Esophagus squamous epithelium (tissue), 4 donors: ENCODE measurements around the gene MOB3B.

Experiments
- CTCF ChIP-seq, 6 experiments: fragments of 450-650 bp in 4 of 6; fragments of 200-600 bp in 2 of 6; sonication (generic) in 2 of 6; IDR thresholded peaks; one replicate each; pipeline ENCODE4 v1.5.1; 2016 to 2019; ENCODE audit warnings: antibody characterized with exemption in 6 of 6, mild to moderate bottlenecking in 4 of 6, moderate library complexity in 4 of 6
- POLR2A ChIP-seq, 4 donors: fragments of 450-650 bp; IDR thresholded peaks; one replicate each; pipeline ENCODE4 v1.6.1; 2017; ENCODE audit warnings: antibody characterized with exemption in 4 of 4, mild to moderate bottlenecking in 4 of 4, moderate library complexity in 3 of 4

GRCh38 chr9:27426511-27427271 lies 102.9 kb downstream of the MOB3B start:
- TF ChIP-seq CTCF (IDR thresholded peaks at IDR 0.05), result no peak
- no peak for TF ChIP-seq POLR2A (IDR thresholded peaks at IDR 0.05)
